Activated CD4-positive, alpha-beta T cell treated with anti-CD3 and anti-CD28 coated beads for 36 hours (primary cell): ENCODE results near the gene PAF1. TPM values are rescaled to one million over a fixed set of nuclear protein-coding genes. Genes with fewer than 3 reads are reported as not detected.

ENCODE experiments used
- ATAC-seq: fragments of 200-7000 bp; cut with Tn5 transposase; one replicate; pipeline ENCODE4 v1.10.0; 2021; ENCODE audit warnings: mild to moderate bottlenecking, moderate library complexity
- CTCF ChIA-PET: fragments of 350-600 bp; sonication (Branson Sonifier 250); formaldehyde crosslinking; loops from one replicate; lab custom pipeline; 2021; ENCODE audit warnings: antibody characterized with exemption; lab: Charles Lee
- POLR2A ChIA-PET: fragments of 350-600 bp; sonication (Branson Sonifier 250); formaldehyde crosslinking; loops from one replicate; lab custom pipeline; 2021; ENCODE audit warnings: antibody characterized with exemption, inconsistent platforms; lab: Charles Lee
- DNase-seq: peaks from one replicate; pipeline ENCODE4 v3.0.0-alpha.2; 2020
- H3K27ac Mint-ChIP-seq: one replicate; pipeline ENCODE4 v1.8.0; 2021; ENCODE audit warnings: mixed read lengths
- H3K27me3 Mint-ChIP-seq: one replicate; pipeline ENCODE4 v1.8.0; 2021; ENCODE audit warnings: mixed read lengths
- H3K36me3 Mint-ChIP-seq: one replicate; pipeline ENCODE4 v1.8.0; 2021; ENCODE audit warnings: low read depth, mixed read lengths
- H3K4me1 Mint-ChIP-seq: one replicate; pipeline ENCODE4 v1.8.0; 2021; ENCODE audit warnings: mixed read lengths
- H3K4me3 Mint-ChIP-seq: one replicate; pipeline ENCODE4 v1.8.0; 2021; ENCODE audit warnings: mild to moderate bottlenecking, moderate library complexity, mixed read lengths
- H3K9me3 Mint-ChIP-seq: one replicate; pipeline ENCODE4 v1.8.0; 2021; ENCODE audit warnings: low read depth, mixed read lengths
- intact Hi-C, 2 experiments: fragments of 100-400 bp; cut with DNase I in 1 of 2; cut with micrococcal nuclease in 1 of 2; formaldehyde crosslinking; loops; one replicate each; pipeline versions ENCODE4 v1.14.2 to v1.15.1; 2022 to 2024; cut with DNase I, micrococcal nuclease
- total RNA-seq, 2 experiments: library from RNA; stranded (reverse); gene quantifications; one replicate each; pipeline ENCODE4 v1.2.3, GENCODE V29; 2021

PAF1 gene
- total RNA-seq, 2 experiments from 2014 or later = 40.4 to 54.2 TPM

GRCh38 chr19:39417463-39418181 is 26.7 kb upstream of the PAF1 start:
- intact Hi-C loops = no loop called here
- Mint-ChIP-seq H3K9me3 (no peaks in the 10 kb centered on the region), H3K4me1 (peaks cover 15% of the 10 kb centered on the region), H3K27me3 (no peaks in the 10 kb centered on the region), H3K4me3 (no peak overlapping the region), H3K27ac (no peak overlapping the region), H3K36me3 (peaks cover 22% of the 10 kb centered on the region)
- ChIA-PET POLR2A (interaction anchor here (0.7 to 1.2 kb wide), 2 partner anchors 10 to 26 kb away, joined by 3 read pairs; partner anchors contain the start of genes MED29 and PAF1), CTCF (no interaction called here)
- ATAC-seq = no peak
- no peak for DNase-seq

- no peak overlapping the region for H3K4me3 Mint-ChIP-seq
- peaks cover 18% of the 10 kb centered on the region for H3K4me1 Mint-ChIP-seq
- ATAC-seq = no peak
- H3K9me3 Mint-ChIP-seq = no peaks in the 10 kb centered on the region
- ChIA-PET POLR2A (interaction anchor here (0.7 kb wide), 1 partner anchor 11 kb away, joined by 3 read pairs; no protein-coding TSS in a partner anchor), CTCF (interaction anchor here (1.2 kb wide), 1 partner anchor 11 kb away, joined by 3 read pairs; no protein-coding TSS in a partner anchor)
- no peak for DNase-seq
- no peak overlapping the region for H3K27ac Mint-ChIP-seq
- H3K36me3 Mint-ChIP-seq = peaks cover 20% of the 10 kb centered on the region
- H3K27me3 Mint-ChIP-seq = no peaks in the 10 kb centered on the region
- intact Hi-C loops = no loop called here
These were observed 25.5 kb upstream of the PAF1 start for GRCh38 chr19:39416152-39417120.

GRCh38 chr19:39415111-39416046 is 24.5 kb upstream of the PAF1 start:
- ATAC-seq (no peak), DNase-seq (no peak)
- H3K27ac Mint-ChIP-seq = no peak overlapping the region
- CTCF ChIA-PET = interaction anchor here (0.6 to 1.2 kb wide), 3 partner anchors 12 to 18 kb away, joined by 3 read pairs; no protein-coding TSS in a partner anchor
- H3K9me3 Mint-ChIP-seq = no peaks in the 10 kb centered on the region
- H3K36me3 Mint-ChIP-seq = peaks cover 23% of the 10 kb centered on the region
- no peak overlapping the region for H3K4me3 Mint-ChIP-seq
- peaks cover 29% of the 10 kb centered on the region for H3K4me1 Mint-ChIP-seq
- intact Hi-C loops = no loop called here
- POLR2A ChIA-PET = no interaction called here
- H3K27me3 Mint-ChIP-seq = no peaks in the 10 kb centered on the region

- Mint-ChIP-seq H3K4me1 (peaks cover 32% of the 10 kb centered on the region), H3K9me3 (no peaks in the 10 kb centered on the region), H3K36me3 (peaks cover 23% of the 10 kb centered on the region), H3K4me3 (peak overlapping the region; percentile 73), H3K27me3 (no peaks in the 10 kb centered on the region), H3K27ac (peak overlapping the region; percentile 77)
- ATAC-seq (no peak), DNase-seq (no peak)
- intact Hi-C loops = loop anchor here (2.0 kb wide), 2 partner anchors 17 to 483 kb away; partner anchors contain the start of genes MRPS12 (in 1 of the 2) and SARS2 (in 1 of the 2)
- ChIA-PET POLR2A (interaction anchor here (1.1 kb wide), 1 partner anchor 22 kb away, joined by 3 read pairs; the partner anchor contains the start of gene RPS16), CTCF (interaction anchor here (0.6 to 0.9 kb wide), 4 partner anchors 10 to 86 kb away, joined by 3 read pairs; no protein-coding TSS in a partner anchor)
These were observed 23.2 kb upstream of the PAF1 start for GRCh38 chr19:39413911-39414608.

- DNase-seq (peak; percentile 53), ATAC-seq (no peak)
- H3K36me3 Mint-ChIP-seq = peaks cover 27% of the 10 kb centered on the region
- peak overlapping the region; percentile 73 for H3K4me3 Mint-ChIP-seq
- POLR2A ChIA-PET = interaction anchor here (1.1 kb wide), 1 partner anchor 22 kb away, joined by 3 read pairs; the partner anchor contains the start of gene RPS16
- intact Hi-C loops = loop anchor here (2.0 kb wide), 2 partner anchors 17 to 483 kb away; partner anchors contain the start of genes MRPS12 (in 1 of the 2) and SARS2 (in 1 of the 2)
- CTCF ChIA-PET = interaction anchor here (0.9 kb wide), 1 partner anchor 11 kb away, joined by 3 read pairs; no protein-coding TSS in a partner anchor
- no peaks in the 10 kb centered on the region for H3K27me3 Mint-ChIP-seq
- H3K4me1 Mint-ChIP-seq = peaks cover 32% of the 10 kb centered on the region
- H3K9me3 Mint-ChIP-seq = no peaks in the 10 kb centered on the region
- H3K27ac Mint-ChIP-seq = peak overlapping the region; percentile 92
These were observed 22.5 kb upstream of the PAF1 start for GRCh38 chr19:39413272-39413910.

GRCh38 chr19:39412867-39413271 is 22.0 kb upstream of the PAF1 start:
- Mint-ChIP-seq H3K4me1 (peaks cover 32% of the 10 kb centered on the region), H3K9me3 (no peaks in the 10 kb centered on the region), H3K36me3 (peaks cover 33% of the 10 kb centered on the region), H3K4me3 (peak overlapping the region; percentile 73), H3K27me3 (no peaks in the 10 kb centered on the region), H3K27ac (peak overlapping the region; percentile 92)
- CTCF ChIA-PET = interaction anchor here (1.1 to 2.3 kb wide), 7 partner anchors 11 to 59 kb away, joined by 3 to 79 read pairs (median 9); partner anchors contain the start of genes MED29, PAF1 and RPS16
- intact Hi-C loops = loop anchor here (1.0 to 2.0 kb wide), 17 partner anchors 11 to 562 kb away; partner anchors contain the start of genes MED29 (in 2 of the 2), PAF1 (in 2 of the 2), SAMD4B (in 2 of the 2) and EID2 (in 1 of the 2)
- peak; percentile 34 for DNase-seq
- no peak for ATAC-seq
- POLR2A ChIA-PET = interaction anchor here (2.1 to 2.3 kb wide), 3 partner anchors 11 to 22 kb away, joined by 13 to 22 read pairs (median 18); partner anchors contain the start of genes MED29 and PAF1

GRCh38 chr19:39412100-39412866 is 21.4 kb upstream of the PAF1 start, which contains the start of gene PLEKHG2:
PLEKHG2 (plus strand) TSS chr19:39412669; CDS start chr19:39414087, 1,418 bp downstream.
- POLR2A ChIA-PET = interaction anchor here (0.7 to 2.3 kb wide), 6 partner anchors 10 to 24 kb away, joined by 3 to 22 read pairs (median 8); partner anchors contain the start of genes MED29, PAF1 and RPS16
- Mint-ChIP-seq H3K27ac (peak within 1 kb of the TSS; percentile 92), H3K27me3 (no peaks in the 10 kb centered on the region), H3K4me1 (peaks cover 32% of the 10 kb centered on the region), H3K4me3 (peak within 1 kb of the TSS; percentile 73), H3K36me3 (peaks cover 36% of the 10 kb centered on the region), H3K9me3 (no peaks in the 10 kb centered on the region)
- ATAC-seq (peak; percentile 73), DNase-seq (peak; percentile 98)
- CTCF ChIA-PET = interaction anchor here (0.6 to 2.3 kb wide), 13 partner anchors 10 to 84 kb away, joined by 3 to 79 read pairs (median 7); partner anchors contain the start of genes MED29, PAF1 and RPS16
- intact Hi-C loops = loop anchor here (1.0 to 2.0 kb wide), 17 partner anchors 10 to 561 kb away; partner anchors contain the start of genes MED29 (in 2 of the 2), PAF1 (in 2 of the 2), SAMD4B (in 2 of the 2) and EID2 (in 1 of the 2)

- Mint-ChIP-seq H3K4me3 (peak overlapping the region; percentile 73), H3K36me3 (peaks cover 41% of the 10 kb centered on the region), H3K27ac (peak overlapping the region; percentile 92), H3K27me3 (no peaks in the 10 kb centered on the region), H3K4me1 (peaks cover 32% of the 10 kb centered on the region), H3K9me3 (no peaks in the 10 kb centered on the region)
- ATAC-seq (peak; percentile 56), DNase-seq (peak; percentile 95)
- CTCF ChIA-PET = interaction anchor here (0.8 to 2.3 kb wide), 15 partner anchors 10 to 122 kb away, joined by 3 to 79 read pairs (median 5); partner anchors contain the start of genes MED29, PAF1 and RPS16
- intact Hi-C loops = loop anchor here (1.0 to 2.0 kb wide), 18 partner anchors 9 to 560 kb away; partner anchors contain the start of genes MED29 (in 2 of the 2), PAF1 (in 2 of the 2), SAMD4B (in 2 of the 2) and EID2 (in 1 of the 2)
- POLR2A ChIA-PET = interaction anchor here (0.7 to 2.3 kb wide), 7 partner anchors 10 to 24 kb away, joined by 3 to 22 read pairs (median 4); partner anchors contain the start of genes MED29, PAF1 and RPS16
These were observed 20.9 kb upstream of the PAF1 start for GRCh38 chr19:39411832-39412099.
